Liver (tissue), 3 donors: ENCODE data around the gene ACE2.

Experiments
- RAD21 ChIP-seq, 2 donors: IDR thresholded peaks; 2 replicates each; pipeline ENCODE4 v1.6.1; 2016; ENCODE audit warnings: antibody characterized with exemption in 2 of 2, mild to moderate bottlenecking in 2 of 2
- TF ChIP-seq, protein P1 (sequence below): fragments of 150-350 bp; IDR thresholded peaks from 2 replicates; pipeline ENCODE4 v1.5.1; 2017; ENCODE audit warnings: improper control_type of control experiment, low read depth, low read length; ENCODE audit not compliant: missing input control
- TF ChIP-seq, protein P2 (sequence below): IDR thresholded peaks from 2 replicates; pipeline ENCODE4 v1.6.1; 2016; ENCODE audit warnings: antibody characterized with exemption, mild to moderate bottlenecking
- TF ChIP-seq, protein P3 (sequence below): IDR thresholded peaks from 2 replicates; pipeline ENCODE4 v1.6.1; 2016; ENCODE audit warnings: antibody characterized with exemption
- donor health status: healthy.
- donor health status: healthy.

DNA sequence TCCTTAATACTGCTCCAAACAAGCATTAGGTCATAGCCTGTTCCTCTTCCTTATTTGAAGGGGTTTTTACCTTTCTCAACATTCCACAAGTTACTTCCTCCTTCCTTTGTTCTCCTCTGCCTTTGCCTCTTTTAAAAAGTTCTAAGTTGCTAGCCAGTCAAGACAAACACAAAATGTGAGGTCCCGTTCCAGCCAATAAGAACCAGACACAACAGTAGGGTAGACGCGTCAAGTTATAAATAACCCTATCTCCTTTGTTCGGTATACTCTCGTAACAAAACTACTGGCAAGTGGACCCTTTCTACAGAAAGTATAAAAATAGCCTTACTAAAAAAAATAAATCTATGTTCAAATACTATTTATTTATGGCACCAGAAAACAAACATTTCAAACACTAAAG lies 6.3 kb upstream of the ACE2 start:
- TF ChIP-seq RAD21 (IDR thresholded peaks at IDR 0.05) = no peak
- TF ChIP-seq, protein P1, sequence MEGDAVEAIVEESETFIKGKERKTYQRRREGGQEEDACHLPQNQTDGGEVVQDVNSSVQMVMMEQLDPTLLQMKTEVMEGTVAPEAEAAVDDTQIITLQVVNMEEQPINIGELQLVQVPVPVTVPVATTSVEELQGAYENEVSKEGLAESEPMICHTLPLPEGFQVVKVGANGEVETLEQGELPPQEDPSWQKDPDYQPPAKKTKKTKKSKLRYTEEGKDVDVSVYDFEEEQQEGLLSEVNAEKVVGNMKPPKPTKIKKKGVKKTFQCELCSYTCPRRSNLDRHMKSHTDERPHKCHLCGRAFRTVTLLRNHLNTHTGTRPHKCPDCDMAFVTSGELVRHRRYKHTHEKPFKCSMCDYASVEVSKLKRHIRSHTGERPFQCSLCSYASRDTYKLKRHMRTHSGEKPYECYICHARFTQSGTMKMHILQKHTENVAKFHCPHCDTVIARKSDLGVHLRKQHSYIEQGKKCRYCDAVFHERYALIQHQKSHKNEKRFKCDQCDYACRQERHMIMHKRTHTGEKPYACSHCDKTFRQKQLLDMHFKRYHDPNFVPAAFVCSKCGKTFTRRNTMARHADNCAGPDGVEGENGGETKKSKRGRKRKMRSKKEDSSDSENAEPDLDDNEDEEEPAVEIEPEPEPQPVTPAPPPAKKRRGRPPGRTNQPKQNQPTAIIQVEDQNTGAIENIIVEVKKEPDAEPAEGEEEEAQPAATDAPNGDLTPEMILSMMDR = no peak
- TF ChIP-seq, protein P2, sequence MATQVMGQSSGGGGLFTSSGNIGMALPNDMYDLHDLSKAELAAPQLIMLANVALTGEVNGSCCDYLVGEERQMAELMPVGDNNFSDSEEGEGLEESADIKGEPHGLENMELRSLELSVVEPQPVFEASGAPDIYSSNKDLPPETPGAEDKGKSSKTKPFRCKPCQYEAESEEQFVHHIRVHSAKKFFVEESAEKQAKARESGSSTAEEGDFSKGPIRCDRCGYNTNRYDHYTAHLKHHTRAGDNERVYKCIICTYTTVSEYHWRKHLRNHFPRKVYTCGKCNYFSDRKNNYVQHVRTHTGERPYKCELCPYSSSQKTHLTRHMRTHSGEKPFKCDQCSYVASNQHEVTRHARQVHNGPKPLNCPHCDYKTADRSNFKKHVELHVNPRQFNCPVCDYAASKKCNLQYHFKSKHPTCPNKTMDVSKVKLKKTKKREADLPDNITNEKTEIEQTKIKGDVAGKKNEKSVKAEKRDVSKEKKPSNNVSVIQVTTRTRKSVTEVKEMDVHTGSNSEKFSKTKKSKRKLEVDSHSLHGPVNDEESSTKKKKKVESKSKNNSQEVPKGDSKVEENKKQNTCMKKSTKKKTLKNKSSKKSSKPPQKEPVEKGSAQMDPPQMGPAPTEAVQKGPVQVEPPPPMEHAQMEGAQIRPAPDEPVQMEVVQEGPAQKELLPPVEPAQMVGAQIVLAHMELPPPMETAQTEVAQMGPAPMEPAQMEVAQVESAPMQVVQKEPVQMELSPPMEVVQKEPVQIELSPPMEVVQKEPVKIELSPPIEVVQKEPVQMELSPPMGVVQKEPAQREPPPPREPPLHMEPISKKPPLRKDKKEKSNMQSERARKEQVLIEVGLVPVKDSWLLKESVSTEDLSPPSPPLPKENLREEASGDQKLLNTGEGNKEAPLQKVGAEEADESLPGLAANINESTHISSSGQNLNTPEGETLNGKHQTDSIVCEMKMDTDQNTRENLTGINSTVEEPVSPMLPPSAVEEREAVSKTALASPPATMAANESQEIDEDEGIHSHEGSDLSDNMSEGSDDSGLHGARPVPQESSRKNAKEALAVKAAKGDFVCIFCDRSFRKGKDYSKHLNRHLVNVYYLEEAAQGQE = no peak
- TF ChIP-seq, protein P3, sequence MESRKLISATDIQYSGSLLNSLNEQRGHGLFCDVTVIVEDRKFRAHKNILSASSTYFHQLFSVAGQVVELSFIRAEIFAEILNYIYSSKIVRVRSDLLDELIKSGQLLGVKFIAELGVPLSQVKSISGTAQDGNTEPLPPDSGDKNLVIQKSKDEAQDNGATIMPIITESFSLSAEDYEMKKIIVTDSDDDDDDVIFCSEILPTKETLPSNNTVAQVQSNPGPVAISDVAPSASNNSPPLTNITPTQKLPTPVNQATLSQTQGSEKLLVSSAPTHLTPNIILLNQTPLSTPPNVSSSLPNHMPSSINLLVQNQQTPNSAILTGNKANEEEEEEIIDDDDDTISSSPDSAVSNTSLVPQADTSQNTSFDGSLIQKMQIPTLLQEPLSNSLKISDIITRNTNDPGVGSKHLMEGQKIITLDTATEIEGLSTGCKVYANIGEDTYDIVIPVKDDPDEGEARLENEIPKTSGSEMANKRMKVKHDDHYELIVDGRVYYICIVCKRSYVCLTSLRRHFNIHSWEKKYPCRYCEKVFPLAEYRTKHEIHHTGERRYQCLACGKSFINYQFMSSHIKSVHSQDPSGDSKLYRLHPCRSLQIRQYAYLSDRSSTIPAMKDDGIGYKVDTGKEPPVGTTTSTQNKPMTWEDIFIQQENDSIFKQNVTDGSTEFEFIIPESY = no peak
